Left ventricle myocardium inferior (tissue), 1 donor: ENCODE data around the gene RBPJL. TPM values are rescaled to one million over a fixed set of nuclear protein-coding genes. Genes with fewer than 3 reads are reported as not detected.
A peak's percentile ranks its signal among the peaks of the same experiment; 100 is the strongest.

Source experiments
- DNase-seq: peaks from one replicate; pipeline ENCODE4 v3.0.0-alpha.2; 2020
- H3K27ac ChIP-seq: fragments of 200-600 bp; replicated peaks from 2 replicates; pipeline ENCODE4 v1.8.0; 2021
- H3K27me3 ChIP-seq: fragments of 200-600 bp; 2 replicates; pipeline ENCODE4 v1.8.0; 2021; ENCODE audit warnings: low read depth
- H3K36me3 ChIP-seq: fragments of 200-600 bp; 2 replicates; pipeline ENCODE4 v1.8.0; 2021
- H3K4me1 ChIP-seq: fragments of 200-600 bp; 2 replicates; pipeline ENCODE4 v1.8.0; 2021
- H3K4me3 ChIP-seq: fragments of 200-600 bp; 2 replicates; pipeline ENCODE4 v1.8.0; 2021; ENCODE audit warnings: mild to moderate bottlenecking, moderate library complexity
- H3K9me3 ChIP-seq: fragments of 200-600 bp; replicated peaks from 2 replicates; pipeline ENCODE4 v1.8.0; 2021
- intact Hi-C: fragments of 100-400 bp; cut with micrococcal nuclease; formaldehyde crosslinking; loops from one replicate; pipeline ENCODE4 v1.11.0; 2022
- total RNA-seq: library from RNA; stranded (reverse); fragmentation: NEBNext Ultra II Directional; extraction: Animal tissue kit (Norgen Biotek cat#: 25700); gene quantifications from one replicate; pipeline ENCODE4 v1.2.1, GENCODE V29; 2021
- TF ChIP-seq, protein P1 (sequence below): fragments of 200-600 bp; IDR thresholded peaks from 2 replicates; pipeline ENCODE4 v1.8.0; 2021; ENCODE audit warnings: antibody characterized with exemption, mild to moderate bottlenecking, borderline replicate concordance
- donor health status: DM: no; HTN: yes; CAD: no; lungs with severe emphysema.

RBPJL gene
- total RNA-seq, 1 donor from 2014 or later, result not detected

DNA sequence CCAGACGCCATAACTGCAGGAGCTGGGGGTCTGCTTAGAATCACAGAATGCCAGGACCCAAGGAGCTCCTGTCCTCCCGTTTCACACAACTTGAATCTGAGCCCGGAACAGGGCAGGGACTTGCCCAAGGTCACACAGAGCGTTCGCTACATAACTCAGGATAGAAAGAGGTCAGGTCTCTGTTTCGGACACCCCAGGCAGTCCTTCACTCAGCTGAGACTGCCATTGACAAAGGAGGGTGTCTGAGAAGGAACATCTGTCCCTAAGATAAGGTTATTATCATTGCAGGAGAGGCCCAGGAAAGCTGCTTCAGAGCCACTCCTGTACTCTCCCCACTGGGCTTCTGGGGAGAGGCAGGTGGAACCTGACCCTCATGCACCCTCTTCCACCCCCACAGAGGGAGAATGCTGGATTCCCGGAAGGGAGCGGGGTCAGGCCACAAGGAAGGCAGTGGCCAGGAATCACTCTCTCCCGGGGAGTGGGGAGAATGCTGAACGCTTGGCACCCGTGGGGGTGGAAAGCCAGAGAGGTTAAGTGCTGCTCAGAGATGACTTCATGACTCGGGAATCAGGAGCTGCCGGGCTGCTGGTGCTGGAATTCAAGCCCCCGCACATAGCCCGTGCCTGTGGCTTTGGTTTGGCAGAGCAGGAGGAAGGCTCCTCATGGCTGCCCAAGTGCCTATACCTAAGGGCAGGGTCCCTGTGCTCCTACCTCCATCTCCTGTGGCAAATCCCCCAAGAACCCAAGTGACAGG is 30.9 kb downstream of the RBPJL start:
- Histone ChIP-seq H3K27me3 (no peaks in the 10 kb centered on the region), H3K27ac (peak overlapping the region; percentile 94), H3K9me3 (no peaks in the 10 kb centered on the region), H3K36me3 (peaks cover 40% of the 10 kb centered on the region), H3K4me3 (peak overlapping the region; percentile 38), H3K4me1 (peaks cover 80% of the 10 kb centered on the region)
- intact Hi-C loops, result no loop called here
- TF ChIP-seq, protein P1, sequence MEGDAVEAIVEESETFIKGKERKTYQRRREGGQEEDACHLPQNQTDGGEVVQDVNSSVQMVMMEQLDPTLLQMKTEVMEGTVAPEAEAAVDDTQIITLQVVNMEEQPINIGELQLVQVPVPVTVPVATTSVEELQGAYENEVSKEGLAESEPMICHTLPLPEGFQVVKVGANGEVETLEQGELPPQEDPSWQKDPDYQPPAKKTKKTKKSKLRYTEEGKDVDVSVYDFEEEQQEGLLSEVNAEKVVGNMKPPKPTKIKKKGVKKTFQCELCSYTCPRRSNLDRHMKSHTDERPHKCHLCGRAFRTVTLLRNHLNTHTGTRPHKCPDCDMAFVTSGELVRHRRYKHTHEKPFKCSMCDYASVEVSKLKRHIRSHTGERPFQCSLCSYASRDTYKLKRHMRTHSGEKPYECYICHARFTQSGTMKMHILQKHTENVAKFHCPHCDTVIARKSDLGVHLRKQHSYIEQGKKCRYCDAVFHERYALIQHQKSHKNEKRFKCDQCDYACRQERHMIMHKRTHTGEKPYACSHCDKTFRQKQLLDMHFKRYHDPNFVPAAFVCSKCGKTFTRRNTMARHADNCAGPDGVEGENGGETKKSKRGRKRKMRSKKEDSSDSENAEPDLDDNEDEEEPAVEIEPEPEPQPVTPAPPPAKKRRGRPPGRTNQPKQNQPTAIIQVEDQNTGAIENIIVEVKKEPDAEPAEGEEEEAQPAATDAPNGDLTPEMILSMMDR, result no peak
- peak; percentile 46 for DNase-seq

DNA sequence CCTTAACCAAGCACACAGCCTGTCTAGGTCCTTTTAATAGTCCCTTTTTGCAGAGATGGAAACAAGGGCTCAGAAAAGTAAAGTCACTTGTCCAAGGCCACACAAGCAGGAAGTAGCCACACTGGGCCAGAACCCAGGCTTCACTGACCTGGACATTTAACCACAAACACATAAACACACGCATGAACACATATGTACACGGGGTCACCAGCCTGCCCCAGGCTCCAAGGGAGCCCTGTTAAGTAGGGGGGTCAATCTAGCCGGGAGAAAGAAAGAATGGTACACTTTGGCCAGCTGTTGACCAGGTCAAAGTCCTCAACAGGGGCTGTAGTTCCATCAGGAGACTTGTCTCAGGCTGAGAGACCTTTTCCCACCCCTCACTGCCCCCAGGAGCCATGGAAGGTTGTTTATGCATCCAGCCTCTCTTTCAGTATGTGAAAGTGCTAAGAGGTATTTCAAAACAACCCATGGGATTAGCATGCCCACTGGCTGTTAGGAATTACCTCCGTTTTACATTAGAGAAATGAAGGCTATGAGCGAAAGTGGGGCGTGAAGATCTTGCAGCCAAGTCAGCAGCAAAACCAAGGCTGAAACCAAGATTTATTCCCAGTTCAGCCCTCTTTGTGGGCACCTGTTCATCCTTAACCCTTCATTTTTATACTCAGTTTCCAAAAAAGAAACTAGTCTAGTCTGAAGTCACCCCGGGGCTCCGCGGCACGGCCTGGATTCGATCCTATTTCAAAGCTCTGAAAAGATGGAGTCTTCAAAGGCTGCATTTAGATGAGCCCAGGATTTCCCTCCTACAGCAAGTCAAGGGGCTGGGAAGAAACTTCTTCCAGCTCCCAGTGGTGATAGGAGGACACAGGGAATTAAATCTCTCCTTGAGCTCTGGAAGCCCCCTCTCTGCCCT is 31.7 kb downstream of the RBPJL start:
- Histone ChIP-seq H3K4me3 (peak overlapping the region; percentile 38), H3K36me3 (peaks cover 32% of the 10 kb centered on the region), H3K4me1 (peaks cover 80% of the 10 kb centered on the region), H3K9me3 (no peaks in the 10 kb centered on the region), H3K27ac (peak overlapping the region; percentile 94), H3K27me3 (no peaks in the 10 kb centered on the region)
- intact Hi-C loops, result no loop called here
- TF ChIP-seq, protein P1, result no peak
- DNase-seq, result no peak

DNA sequence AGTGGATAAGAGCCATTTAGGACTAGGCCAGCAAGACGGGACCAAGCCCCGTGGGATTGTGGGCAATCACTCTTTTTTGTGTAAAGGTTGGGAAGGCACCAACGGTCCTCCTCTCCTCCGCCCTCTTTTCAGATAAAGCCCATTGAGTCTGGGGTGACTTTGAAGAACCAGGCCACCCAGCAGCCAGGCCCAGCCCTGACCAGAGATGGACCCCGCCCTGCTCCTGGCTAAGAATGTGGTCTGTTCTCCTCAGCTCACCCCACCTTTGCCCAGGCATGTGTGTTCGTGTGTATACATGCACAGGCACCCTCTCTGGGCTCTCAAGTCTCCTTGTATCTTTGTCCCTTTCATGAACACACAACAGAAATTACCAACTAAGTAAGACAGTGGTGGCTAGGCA is 32.4 kb downstream of the RBPJL start:
- Histone ChIP-seq H3K36me3 (peaks cover 26% of the 10 kb centered on the region), H3K27me3 (no peaks in the 10 kb centered on the region), H3K4me1 (peaks cover 86% of the 10 kb centered on the region), H3K4me3 (peak overlapping the region; percentile 38), H3K9me3 (no peaks in the 10 kb centered on the region), H3K27ac (peak overlapping the region; percentile 94)
- TF ChIP-seq, protein P1, result no peak
- intact Hi-C loops, result no loop called here
- DNase-seq, result no peak

DNA sequence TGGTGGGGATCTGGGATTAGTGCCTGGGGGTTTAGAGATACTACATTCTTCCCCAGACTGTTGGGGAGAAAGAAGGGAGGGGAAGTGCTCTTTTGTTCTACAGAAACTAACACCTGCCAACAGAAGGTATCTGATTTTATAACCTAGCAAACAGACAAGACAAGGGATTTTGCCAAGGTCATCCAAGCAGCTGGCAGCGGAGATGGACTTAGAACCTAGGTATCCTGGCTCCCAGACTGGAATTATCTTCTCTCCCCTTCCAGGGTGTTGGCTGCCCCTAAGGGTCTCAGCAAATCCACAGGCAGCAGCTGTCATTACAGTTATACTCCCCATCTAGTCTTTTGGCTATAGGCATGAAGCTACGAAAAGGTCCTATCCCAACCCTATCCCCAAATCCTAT is 33.2 kb downstream of the RBPJL start:
- H3K27me3 ChIP-seq, result no peaks in the 10 kb centered on the region
- H3K4me3 ChIP-seq, result no peak overlapping the region
- intact Hi-C loops, result no loop called here
- TF ChIP-seq, protein P1, result no peak
- peak overlapping the region; percentile 94 for H3K27ac ChIP-seq
- H3K4me1 ChIP-seq, result peaks cover 93% of the 10 kb centered on the region
- no peaks in the 10 kb centered on the region for H3K9me3 ChIP-seq
- DNase-seq, result no peak
- H3K36me3 ChIP-seq, result peaks cover 20% of the 10 kb centered on the region

DNA sequence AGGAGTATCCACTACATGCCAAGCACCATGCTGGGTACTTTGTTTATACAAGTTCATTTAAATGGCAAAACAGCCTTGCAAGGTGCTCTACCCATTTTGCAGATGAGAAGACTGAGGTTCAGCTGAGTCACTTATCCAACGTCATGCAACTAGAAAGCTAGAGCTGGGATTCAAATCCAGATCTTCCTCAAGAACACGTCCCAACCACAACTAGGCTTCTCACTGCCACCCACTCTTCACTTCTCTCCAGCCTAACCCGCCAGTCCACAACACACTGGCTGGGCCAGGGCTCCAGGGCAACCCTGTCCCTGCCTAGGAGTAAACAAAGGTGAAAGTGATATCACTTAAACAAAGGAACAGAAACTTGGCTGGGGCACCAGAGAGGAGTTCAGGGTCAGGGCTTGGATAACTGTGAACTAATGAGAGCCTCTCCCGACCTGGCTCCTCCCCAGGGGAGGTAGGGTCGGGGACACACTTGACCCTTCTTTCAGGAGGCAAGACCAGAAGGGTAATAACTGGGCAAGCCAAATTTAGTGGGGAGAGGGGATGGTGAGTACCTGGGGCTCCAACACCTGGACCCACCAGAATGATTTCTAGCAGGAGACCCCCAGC is 33.7 kb downstream of the RBPJL start:
- Histone ChIP-seq H3K27ac (peak overlapping the region; percentile 94), H3K36me3 (peaks cover 15% of the 10 kb centered on the region), H3K4me3 (peak overlapping the region; percentile 55), H3K9me3 (no peaks in the 10 kb centered on the region), H3K4me1 (peaks cover 99% of the 10 kb centered on the region), H3K27me3 (no peaks in the 10 kb centered on the region)
- intact Hi-C loops, result no loop called here
- TF ChIP-seq, protein P1, result no peak
- peak; percentile 46 for DNase-seq
